NOMO-1 treated with dmso at 0.1 percent for 144 hours (cell line): ENCODE measurements around the gene PSG3.
"Not testable (repeated sequence)": the region's sequence is repeated elsewhere in the genome, so short reads cannot be mapped to it uniquely, and the experiment has no call there.

Experiments used
- DNase-seq: peaks from one replicate; lab custom pipeline; 2025; ENCODE audit not compliant: unreplicated experiment; lab: John Stamatoyannopoulos, UW

The PSG3 gene

DNA sequence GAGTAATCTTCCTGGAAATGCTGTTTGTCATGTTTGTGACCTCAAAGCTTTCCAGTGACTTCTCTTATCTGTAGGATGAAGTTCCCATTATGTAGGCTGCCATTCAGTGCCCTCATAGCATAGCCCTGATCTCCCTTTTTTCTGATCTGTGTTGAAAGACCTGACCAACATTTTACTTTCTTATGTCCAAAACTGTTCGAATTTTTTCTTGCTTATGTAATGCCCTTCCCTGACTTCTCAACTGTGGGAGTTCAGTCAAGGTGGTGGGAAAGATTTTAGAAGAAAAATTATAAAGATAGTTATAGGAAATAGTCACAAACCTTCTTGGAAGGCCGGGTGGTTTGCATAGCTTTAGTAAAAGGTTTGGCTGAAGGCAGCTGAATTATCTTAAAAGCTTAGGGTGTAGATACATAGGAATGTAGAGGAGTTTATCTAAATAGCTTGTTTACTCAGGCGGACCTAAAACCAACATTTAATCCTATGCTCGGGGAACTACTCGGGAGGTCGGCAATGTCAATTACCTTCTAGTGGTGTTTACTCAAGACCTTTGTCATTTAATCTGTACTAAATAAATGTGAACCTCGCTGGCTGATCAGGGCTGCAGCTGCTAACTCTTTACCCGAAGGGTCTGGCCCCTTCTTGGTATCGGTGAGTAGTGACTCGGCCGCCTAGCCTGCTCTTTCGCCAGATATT is 44.3 kb downstream of the PSG3 start:
- no peak for DNase-seq

GRCh38 chr19:42693760-42694350 is 46.4 kb downstream of the PSG3 start:
- DNase-seq: no peak

DNA sequence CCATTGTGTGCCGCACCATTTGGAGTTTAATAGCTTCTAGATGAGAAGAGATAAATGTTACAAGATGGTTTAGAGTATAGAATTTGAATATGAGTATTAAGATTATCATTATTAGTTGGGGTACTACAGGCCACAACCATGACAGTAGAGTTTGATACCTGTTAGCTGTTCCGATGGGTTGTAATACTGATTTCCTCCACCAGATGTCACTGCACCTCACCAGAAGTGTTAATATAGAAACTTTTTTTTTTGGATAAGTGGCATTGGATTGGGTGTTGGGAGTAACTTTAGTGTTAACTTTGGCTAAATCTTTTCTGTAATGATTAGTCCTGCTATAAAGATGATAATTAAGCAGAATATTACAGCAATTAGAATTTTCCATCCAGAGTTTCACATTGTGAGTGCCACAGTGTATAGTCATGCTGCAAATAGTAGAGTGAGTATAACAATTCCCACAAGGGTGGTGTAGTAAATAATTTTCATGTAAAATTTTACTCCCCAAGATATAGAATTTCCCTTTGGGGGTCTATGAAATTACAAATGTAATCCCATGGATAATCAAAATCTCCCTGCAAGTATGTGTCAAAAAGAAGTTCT is 56.3 kb downstream of the PSG3 start:
- no peak for DNase-seq

DNA sequence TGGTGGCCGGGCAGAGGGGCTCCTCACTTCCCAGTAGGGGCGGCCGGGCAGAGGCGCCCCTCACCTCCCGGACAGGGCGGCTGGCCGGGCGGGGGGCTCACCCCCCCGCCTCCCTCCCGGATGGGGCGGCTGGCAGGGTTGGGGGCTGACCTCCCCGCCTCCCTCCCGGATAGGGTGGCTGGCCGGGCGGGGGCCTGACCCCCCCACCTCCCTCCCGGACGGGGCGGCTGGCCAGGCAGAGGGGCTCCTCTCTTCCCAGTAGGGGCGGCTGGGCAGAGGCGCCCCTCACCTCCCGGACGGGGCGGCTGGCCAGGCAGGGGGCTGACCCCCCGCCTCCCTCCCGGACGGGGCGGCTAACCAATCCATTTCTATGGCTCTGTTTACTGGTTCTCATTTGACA is 64.0 kb downstream of the PSG3 start:
- DNase-seq: not testable (repeated sequence)

- DNase-seq: not testable (repeated sequence)
These were observed 65.7 kb downstream of the PSG3 start for GRCh38 chr19:42674549-42674948.
